Activated naive CD8-positive, alpha-beta T cell (primary cell): ENCODE measurements around the gene POLR1D.

Experiments used
- H3K27ac Mint-ChIP-seq: one replicate; pipeline ENCODE4 v1.8.0; 2021; ENCODE audit warnings: mixed read lengths
- H3K27me3 Mint-ChIP-seq: one replicate; pipeline ENCODE4 v1.8.0; 2021; ENCODE audit warnings: mixed read lengths
- H3K36me3 Mint-ChIP-seq: one replicate; pipeline ENCODE4 v1.8.0; 2021; ENCODE audit warnings: mixed read lengths
- H3K4me1 Mint-ChIP-seq: one replicate; pipeline ENCODE4 v1.8.0; 2021; ENCODE audit warnings: low read depth, mixed read lengths
- H3K4me3 Mint-ChIP-seq: one replicate; pipeline ENCODE4 v1.8.0; 2021; ENCODE audit warnings: mild to moderate bottlenecking, mixed read lengths
- H3K9me3 Mint-ChIP-seq: one replicate; pipeline ENCODE4 v1.8.0; 2021; ENCODE audit warnings: low read depth, mixed read lengths

POLR1D gene

GRCh38 chr13:27665333-27665732 lies 43.6 kb downstream of the POLR1D start:
- Mint-ChIP-seq H3K4me1 (peaks cover 2% of the 10 kb centered on the region), H3K9me3 (no peaks in the 10 kb centered on the region), H3K27me3 (no peaks in the 10 kb centered on the region), H3K27ac (no peak overlapping the region), H3K36me3 (no peaks in the 10 kb centered on the region), H3K4me3 (no peak overlapping the region)

GRCh38 chr13:27665761-27666160 lies 44.1 kb downstream of the POLR1D start:
- H3K9me3 Mint-ChIP-seq, result no peaks in the 10 kb centered on the region
- no peak overlapping the region for H3K27ac Mint-ChIP-seq
- no peaks in the 10 kb centered on the region for H3K27me3 Mint-ChIP-seq
- no peaks in the 10 kb centered on the region for H3K4me1 Mint-ChIP-seq
- H3K4me3 Mint-ChIP-seq, result no peak overlapping the region
- H3K36me3 Mint-ChIP-seq, result no peaks in the 10 kb centered on the region

- H3K27me3 Mint-ChIP-seq, result no peaks in the 10 kb centered on the region
- no peaks in the 10 kb centered on the region for H3K9me3 Mint-ChIP-seq
- H3K4me1 Mint-ChIP-seq, result no peaks in the 10 kb centered on the region
- no peak overlapping the region for H3K27ac Mint-ChIP-seq
- no peak overlapping the region for H3K4me3 Mint-ChIP-seq
- no peaks in the 10 kb centered on the region for H3K36me3 Mint-ChIP-seq
Observed at GRCh38 chr13:27666951-27667350, 45.3 kb downstream of the POLR1D start.

GRCh38 chr13:27667946-27668345 lies 46.3 kb downstream of the POLR1D start:
- no peaks in the 10 kb centered on the region for H3K4me1 Mint-ChIP-seq

GRCh38 chr13:27670861-27671260 lies 49.2 kb downstream of the POLR1D start:
- no peak overlapping the region for H3K27ac Mint-ChIP-seq
- H3K36me3 Mint-ChIP-seq, result no peaks in the 10 kb centered on the region
- H3K9me3 Mint-ChIP-seq, result no peaks in the 10 kb centered on the region
- no peaks in the 10 kb centered on the region for H3K4me1 Mint-ChIP-seq
- no peak overlapping the region for H3K4me3 Mint-ChIP-seq
- no peaks in the 10 kb centered on the region for H3K27me3 Mint-ChIP-seq

More at GRCh38 chr13:27667946-27668345, 46.3 kb downstream of the POLR1D start:
- H3K27ac Mint-ChIP-seq, result no peak overlapping the region
- H3K27me3 Mint-ChIP-seq, result no peaks in the 10 kb centered on the region
- H3K36me3 Mint-ChIP-seq, result no peaks in the 10 kb centered on the region
- H3K9me3 Mint-ChIP-seq, result no peaks in the 10 kb centered on the region
- no peak overlapping the region for H3K4me3 Mint-ChIP-seq

GRCh38 chr13:27672025-27672424 lies 50.3 kb downstream of the POLR1D start:
- H3K36me3 Mint-ChIP-seq, result no peaks in the 10 kb centered on the region
- no peaks in the 10 kb centered on the region for H3K27me3 Mint-ChIP-seq
- H3K9me3 Mint-ChIP-seq, result no peaks in the 10 kb centered on the region
- H3K27ac Mint-ChIP-seq, result no peak overlapping the region
- no peak overlapping the region for H3K4me3 Mint-ChIP-seq
- H3K4me1 Mint-ChIP-seq, result no peaks in the 10 kb centered on the region
